H1 (cell line): ENCODE measurements around the gene CTNND2. TPM values are rescaled to one million over a fixed set of nuclear protein-coding genes. Genes with fewer than 3 reads are reported as not detected.

Experiments used
- CTCF ChIA-PET: fragments of 300-600 bp; sonication (Branson Sonifier 250); formaldehyde crosslinking; loops from one replicate; lab custom pipeline; 2021; ENCODE audit not compliant: partially characterized antibody; lab: Charles Lee
- POLR2A ChIA-PET: fragments of 300-600 bp; sonication (Branson Sonifier 250); formaldehyde crosslinking; loops from one replicate; lab custom pipeline; 2021; ENCODE audit warnings: inconsistent platforms; ENCODE audit not compliant: partially characterized antibody; lab: Charles Lee
- DNase-seq, 2 experiments: peaks; one replicate each; pipeline versions ENCODE4 v3.0.0 to v3.0.0-alpha.2; 2010 to 2022; ENCODE audit warnings: low spot score in 2 of 2, low read depth in 1 of 2, mixed read lengths in 1 of 2
- FAIRE-seq: peaks from 2 replicates; lab custom pipeline; 2011; peaks lifted over from hg19 to GRCh38; lab: Jason Lieb, UNC
- H2AFZ ChIP-seq: 2 replicates; pipeline ENCODE4 v1.8.1; 2012; ENCODE audit warnings: low read length, inconsistent platforms
- H2AK5ac ChIP-seq: 2 replicates; pipeline ENCODE4 v1.6.1; 2013; ENCODE audit warnings: low read depth, low read length
- H2BK120ac ChIP-seq: replicated peaks from 2 replicates; pipeline ENCODE3; 2013; ENCODE audit warnings: low read depth, low read length, inconsistent platforms
- H2BK12ac ChIP-seq: 2 replicates; pipeline ENCODE4 v1.6.1; 2013; ENCODE audit warnings: low read depth, low read length
- H2BK15ac ChIP-seq: 2 replicates; pipeline ENCODE4 v1.6.1; 2013; ENCODE audit warnings: low read length
- H2BK20ac ChIP-seq: 2 replicates; pipeline ENCODE4 v1.6.1; 2013; ENCODE audit warnings: low read length
- H2BK5ac ChIP-seq: 2 replicates; pipeline ENCODE4 v1.6.1; 2013; ENCODE audit warnings: low read depth, low read length
- H3K14ac ChIP-seq: 2 replicates; pipeline ENCODE4 v1.6.1; 2013; ENCODE audit warnings: inconsistent platforms; ENCODE audit not compliant: insufficient read length
- H3K18ac ChIP-seq: 2 replicates; pipeline ENCODE4 v1.6.1; 2013; ENCODE audit warnings: low read length; ENCODE audit errors: extremely low read depth
- H3K23ac ChIP-seq: 2 replicates; pipeline ENCODE4 v1.6.1; 2013; ENCODE audit warnings: inconsistent platforms; ENCODE audit not compliant: insufficient read length
- H3K23me2 ChIP-seq: 2 replicates; pipeline ENCODE4 v1.6.1; 2013; ENCODE audit warnings: low read depth, low read length
- H3K27ac ChIP-seq: 2 replicates; pipeline ENCODE4 v1.6.1; 2011; ENCODE audit warnings: low read depth, low read length, inconsistent platforms
- H3K27me3 ChIP-seq, 4 experiments: replicated peaks in 1 of 4; 1 replicate in 1 of 4; 2 replicates in 3 of 4; pipeline versions ENCODE4 v1.6.1 to v1.8.1; 2011 to 2013; ENCODE audit warnings: low read length in 3 of 4, mild to moderate bottlenecking in 3 of 4, inconsistent platforms in 2 of 4, mixed read lengths in 2 of 4, moderate library complexity in 1 of 4; ENCODE audit not compliant: control insufficient read depth in 3 of 4, insufficient read depth in 3 of 4; ENCODE audit errors: extremely low read depth in 1 of 4
- H3K36me3 ChIP-seq, 4 experiments: 2 replicates each; pipeline versions ENCODE4 v1.6.1 to v1.8.1; 2011 to 2013; ENCODE audit warnings: mild to moderate bottlenecking in 4 of 4, low read length in 3 of 4, moderate library complexity in 2 of 4, control low read depth in 1 of 4, inconsistent platforms in 1 of 4; ENCODE audit not compliant: insufficient read depth in 4 of 4, control insufficient read depth in 2 of 4
- H3K4ac ChIP-seq: replicated peaks from 2 replicates; pipeline ENCODE3; 2013; ENCODE audit warnings: low read length, low read depth, mixed read lengths, inconsistent platforms; ENCODE audit not compliant: insufficient read length
- H3K4me1 ChIP-seq, 4 experiments: replicated peaks in 1 of 4; 1 replicate in 1 of 4; 2 replicates in 3 of 4; pipeline versions ENCODE4 v1.6.1 to v1.8.1; 2011 to 2013; ENCODE audit warnings: low read length in 3 of 4, inconsistent platforms in 2 of 4, mixed read lengths in 1 of 4; ENCODE audit not compliant: insufficient read depth in 4 of 4, control insufficient read depth in 3 of 4
- H3K4me2 ChIP-seq, 2 experiments: 2 replicates each; pipeline versions ENCODE4 v1.6.1 to v1.8.1; 2011 to 2013; ENCODE audit warnings: low read depth in 2 of 2, low read length in 2 of 2, control low read depth in 1 of 2, inconsistent platforms in 1 of 2, mild to moderate bottlenecking in 1 of 2; ENCODE audit not compliant: insufficient read depth in 1 of 2
- H3K4me3 ChIP-seq, 4 experiments: fragments of 200-600, 300-600 bp in 1 of 4; sonication (generic), shearing (Covaris generic), sonication (Bioruptor Twin) in 1 of 4; 2 replicates each; pipeline versions ENCODE4 v1.5.1 to v1.8.1; 2011 to 2016; ENCODE audit warnings: low read length in 4 of 4, low read depth in 3 of 4, control low read depth in 2 of 4, inconsistent platforms in 2 of 4, mild to moderate bottlenecking in 2 of 4, mixed read lengths in 1 of 4, moderate library complexity in 1 of 4; ENCODE audit not compliant: insufficient read depth in 2 of 4; ENCODE audit errors: extremely low read depth in 1 of 4
- H3K56ac ChIP-seq: replicated peaks from 2 replicates; pipeline ENCODE3; 2013; ENCODE audit warnings: low read depth, mild to moderate bottlenecking, mixed read lengths, low read length, inconsistent platforms; ENCODE audit not compliant: insufficient read length
- H3K79me1 ChIP-seq: 2 replicates; pipeline ENCODE4 v1.6.1; 2013; ENCODE audit warnings: low read depth, low read length, control low read depth
- H3K79me2 ChIP-seq, 2 experiments: 2 replicates each; pipeline versions ENCODE4 v1.6.1 to v1.8.1; 2012 to 2013; ENCODE audit warnings: low read length in 2 of 2, mild to moderate bottlenecking in 2 of 2, inconsistent platforms in 1 of 2; ENCODE audit not compliant: insufficient read depth in 2 of 2, control insufficient read depth in 1 of 2
- H3K9ac ChIP-seq, 4 experiments: replicated peaks in 1 of 4; 1 replicate in 1 of 4; 2 replicates in 3 of 4; pipeline versions ENCODE4 v1.6.1 to v1.8.1; 2011 to 2013; ENCODE audit warnings: low read depth in 3 of 4, low read length in 3 of 4, control low read depth in 2 of 4, mild to moderate bottlenecking in 2 of 4, moderate library complexity in 2 of 4, inconsistent platforms in 1 of 4; ENCODE audit errors: extremely low read depth in 1 of 4
- H3K9me3 ChIP-seq, 2 experiments: 2 replicates each; pipeline versions ENCODE4 v1.6.1 to v1.8.1; 2012 to 2013; ENCODE audit warnings: mild to moderate bottlenecking in 2 of 2, moderate library complexity in 2 of 2, control low read depth in 1 of 2, inconsistent platforms in 1 of 2, low read depth in 1 of 2, low read length in 1 of 2, mixed read lengths in 1 of 2; ENCODE audit not compliant: insufficient read depth in 2 of 2
- H4K20me1 ChIP-seq, 2 experiments: replicated peaks in 1 of 2; 2 replicates each; pipeline versions ENCODE3 to v1.8.1; 2011 to 2013; ENCODE audit warnings: inconsistent platforms in 2 of 2, low read length in 2 of 2, mild to moderate bottlenecking in 1 of 2; ENCODE audit not compliant: insufficient read depth in 2 of 2, control insufficient read depth in 1 of 2
- H4K5ac ChIP-seq: 2 replicates; pipeline ENCODE4 v1.6.1; 2013; ENCODE audit warnings: low read length, low read depth, mixed read lengths, inconsistent platforms; ENCODE audit not compliant: insufficient read length
- H4K8ac ChIP-seq: 2 replicates; pipeline ENCODE4 v1.8.0; 2013; ENCODE audit warnings: mild to moderate bottlenecking, moderate library complexity, low read length, inconsistent platforms; ENCODE audit not compliant: insufficient read depth; ENCODE audit errors: extremely low read depth
- H4K91ac ChIP-seq: replicated peaks from 2 replicates; pipeline ENCODE3; 2013; ENCODE audit warnings: low read length, mixed read lengths, inconsistent platforms; ENCODE audit not compliant: insufficient read length
- BACH1 ChIP-seq: IDR thresholded peaks from 2 replicates; pipeline ENCODE4 v1.6.1; 2012; ENCODE audit warnings: low read length, improper control_type of control experiment
- MAFK ChIP-seq: IDR thresholded peaks from 2 replicates; pipeline ENCODE4 v1.6.1; 2012; ENCODE audit warnings: low read depth, mild to moderate bottlenecking, improper control_type of control experiment, low read length
- NRF1 ChIP-seq: IDR thresholded peaks from 2 replicates; pipeline ENCODE4 v1.6.1; 2011; ENCODE audit warnings: mild to moderate bottlenecking, low read depth, low read length, improper control_type of control experiment
- RBBP5 ChIP-seq: IDR thresholded peaks from 2 replicates; pipeline ENCODE4 v1.7.1; 2012; ENCODE audit warnings: low read depth, mild to moderate bottlenecking, inconsistent platforms, low read length, moderate library complexity, borderline replicate concordance
- RNF2 ChIP-seq: fragments of 200-900, 300-1000 bp; sonication (generic); IDR thresholded peaks from 2 replicates; pipeline ENCODE4 v1.7.1; 2016; ENCODE audit warnings: borderline replicate concordance, low read depth, mild to moderate bottlenecking, antibody characterized with exemption, low read length; ENCODE audit not compliant: poor library complexity, severe bottlenecking; ENCODE audit errors: missing control alignments
- TEAD4 ChIP-seq: IDR thresholded peaks from 2 replicates; pipeline ENCODE4 v1.6.1; 2012; ENCODE audit warnings: low read depth, low read length, inconsistent platforms, mixed read lengths
- WGBS, 2 experiments: shearing (Covaris generic) in 1 of 2; methylation state at CpG; one replicate each; pipeline versions ENCODE4 v1.1.6 to v1.1.7; 2013 to 2015; ENCODE audit warnings: low lambda C conversion rate in 2 of 2, mixed read lengths in 2 of 2, inconsistent platforms in 1 of 2, low coverage in 1 of 2, missing lambda C conversion rate in 1 of 2; ENCODE audit not compliant: insufficient replicate concordance in 2 of 2, insufficient coverage in 1 of 2, insufficient read length in 1 of 2; ENCODE audit errors: extremely low coverage in 1 of 2, missing lambda C conversion rate in 1 of 2; 5-methylcytosine and 5-hydroxymethylcytosine counted together
- polyA plus RNA-seq, 7 experiments: library from polyadenylated mRNA; depleted of rRNA in 3 of 7; stranded (reverse) in 5 of 7; unstranded in 2 of 7; fragments of >200 nt in 5 of 7; fragments of 200-250 nt in 2 of 7; gene quantifications; 1 replicate in 5 of 7; 2 replicates in 1 of 7; 4 replicates in 1 of 7; pipeline versions ENCODE4 v1.2.1 to v1.2.3, GENCODE V29; 2011 to 2013; ENCODE audit warnings: missing spikeins in 2 of 7, mixed read lengths in 2 of 7
- total RNA-seq: library from RNA; stranded (reverse); fragmentation: NEBNext Ultra II Directional; extraction: Animal tissue kit (Norgen Biotek cat#: 25700); gene quantifications from 2 replicates; pipeline ENCODE4 v1.2.1, GENCODE V29; 2021

Gene CTNND2
- total and polyA plus RNA-seq, 2 of the 8 experiments (the other 6 are each of a cell fraction or from before 2014, with no cell fraction given) = 7.4 to 14.2 TPM

DNA sequence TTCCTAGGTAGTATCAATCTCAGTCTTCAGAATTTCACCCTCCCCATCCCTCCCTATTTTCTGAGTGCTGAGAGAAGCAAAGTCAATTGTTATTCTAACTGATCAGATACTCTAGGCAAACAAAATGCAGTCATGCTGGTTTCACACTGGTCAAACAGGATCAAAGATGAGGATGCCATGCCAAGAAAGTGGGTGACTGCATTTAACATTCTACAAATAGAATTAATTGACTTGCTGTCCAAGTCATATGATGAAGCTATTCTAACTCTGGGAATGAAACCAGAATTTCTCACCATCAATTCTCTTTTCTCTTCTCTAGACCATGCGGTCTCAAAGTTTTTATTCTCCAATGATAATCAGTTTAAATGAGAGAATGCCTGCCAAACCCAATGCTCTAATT is 112.5 kb downstream of the CTNND2 start:
- Histone ChIP-seq H4K20me1 (no peaks in the 10 kb centered on the region), H2AK5ac (no peak overlapping the region), H3K4me3 (no peak overlapping the region), H2BK5ac (no peak overlapping the region), H3K23ac (no peak overlapping the region), H3K9me3 (no peaks in the 10 kb centered on the region), H3K79me1 (no peaks in the 10 kb centered on the region), H4K5ac (no peak overlapping the region), H3K56ac (no peak overlapping the region), H3K14ac (no peak overlapping the region), H4K8ac (no peak overlapping the region), H2BK20ac (no peak overlapping the region), H3K23me2 (no peaks in the 10 kb centered on the region), H3K36me3 (no peaks in the 10 kb centered on the region), H2BK15ac (no peak overlapping the region), H3K4me2 (no peak overlapping the region), H2BK120ac (no peak overlapping the region), H3K27ac (no peak overlapping the region), H3K4ac (no peak overlapping the region), H2BK12ac (no peak overlapping the region), H2AFZ (no peak overlapping the region), H3K9ac (no peak overlapping the region), H4K91ac (no peak overlapping the region), H3K18ac (no peak overlapping the region), H3K79me2 (no peaks in the 10 kb centered on the region), H3K4me1 (peaks cover 0 to 4% (median 0%) of the 10 kb centered on the region in 4 experiments; a peak in 1 of 7 replicates), H3K27me3 (no peaks in the 10 kb centered on the region)
- WGBS, 2 experiments = 88% methylated on average over 1 of the region's 1 CpG; no CpG with 5 or more reads in 1 of the 2 experiments
- POLR2A ChIA-PET = no interaction called here
- CTCF ChIA-PET = interaction anchor here (0.6 kb wide), 1 partner anchor 542 kb away, joined by 3 read pairs; no protein-coding TSS in a partner anchor
- FAIRE-seq = no peak
- DNase-seq = no peak
- TF ChIP-seq NRF1 (no peak), BACH1 (no peak), RNF2 (no peak), MAFK (no peak), RBBP5 (no peak), TEAD4 (no peak)
